PFSK-1 (cell line): ENCODE data around the gene TCP11.

Source experiments
- FOXP2 ChIP-seq: optimal IDR thresholded peaks from 2 replicates; pipeline ENCODE3; 2011; ENCODE audit warnings: borderline replicate concordance, control low read depth, inconsistent platforms; ENCODE audit not compliant: insufficient read depth; ENCODE audit errors: extremely low read length, extremely low read depth
- POLR2AphosphoS5 ChIP-seq: IDR thresholded peaks from 2 replicates; pipeline ENCODE4 v1.6.1; 2012; ENCODE audit warnings: low read depth, mild to moderate bottlenecking, control low read depth, low read length, moderate library complexity
- REST ChIP-seq, 2 experiments: IDR thresholded peaks; 2 replicates each; pipeline versions ENCODE4 v1.6.1 to v1.8.0; 2011 to 2012; ENCODE audit warnings: low read depth in 2 of 2, low read length in 2 of 2, control low read depth in 1 of 2, inconsistent platforms in 1 of 2, mild to moderate bottlenecking in 1 of 2, moderate library complexity in 1 of 2; ENCODE audit not compliant: insufficient read depth in 1 of 2
- SIN3A ChIP-seq: IDR thresholded peaks from 2 replicates; pipeline ENCODE4 v1.6.1; 2012; ENCODE audit warnings: mild to moderate bottlenecking, low read length, moderate library complexity, borderline replicate concordance; ENCODE audit not compliant: insufficient read depth
- TAF1 ChIP-seq: IDR thresholded peaks from 2 replicates; pipeline ENCODE4 v1.6.1; 2012; ENCODE audit warnings: low read length, control low read depth, borderline replicate concordance; ENCODE audit not compliant: insufficient read depth

TCP11 gene

GRCh38 chr6:35108309-35108885 lies 32.7 kb downstream of the TCP11 start:
- no peak for TF ChIP-seq POLR2AphosphoS5
- TF ChIP-seq FOXP2 = no peak
- TF ChIP-seq SIN3A = no peak
- no peak for TF ChIP-seq TAF1
- TF ChIP-seq REST (IDR thresholded peaks at IDR 0.05; ENCODE audit: insufficient read depth in 1 of 2, low read depth in 2 of 2, low read length in 2 of 2) = no peak

- no peak for TF ChIP-seq FOXP2
- no peak for TF ChIP-seq REST (IDR thresholded peaks at IDR 0.05; ENCODE audit: insufficient read depth in 1 of 2, low read depth in 2 of 2, low read length in 2 of 2)
- no peak for TF ChIP-seq SIN3A
- no peak for TF ChIP-seq TAF1
- no peak for TF ChIP-seq POLR2AphosphoS5
These were observed 36.1 kb downstream of the TCP11 start for GRCh38 chr6:35105078-35105477.

DNA sequence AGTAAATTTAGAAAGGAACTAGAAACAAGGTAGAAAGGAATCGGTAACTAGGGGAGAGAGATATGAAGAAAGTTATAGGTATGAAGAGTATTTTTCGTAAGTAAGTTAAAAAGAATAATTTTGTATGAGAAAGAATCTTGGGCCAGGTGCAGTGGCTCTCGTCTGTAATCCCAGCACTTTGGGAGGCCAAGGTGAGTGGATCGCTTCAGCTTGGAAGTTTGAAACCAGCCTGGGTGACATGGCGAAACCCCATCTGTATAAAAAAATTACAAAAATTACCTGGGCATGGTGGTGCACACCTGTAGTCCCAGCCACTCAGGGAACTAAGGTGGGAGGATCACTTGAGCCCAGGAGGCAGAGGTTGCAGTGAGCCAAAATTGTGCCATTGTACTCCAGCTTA lies 42.0 kb downstream of the TCP11 start:
- TF ChIP-seq FOXP2 (no peak), REST (IDR thresholded peaks at IDR 0.05; ENCODE audit: insufficient read depth in 1 of 2, low read depth in 2 of 2, low read length in 2 of 2) (no peak), TAF1 (no peak), POLR2AphosphoS5 (no peak), SIN3A (no peak)

GRCh38 chr6:35096129-35096862 lies 44.8 kb downstream of the TCP11 start:
- TF ChIP-seq POLR2AphosphoS5 (no peak), SIN3A (0 out of 2 replicates have a peak, but pooled peaks have one; percentile 22), FOXP2 (no peak), REST (IDR thresholded peaks at IDR 0.05; ENCODE audit: insufficient read depth in 1 of 2, low read depth in 2 of 2, low read length in 2 of 2) (no peak)
